ENCODE results near the gene GPBP1L1. TPM values are rescaled to one million over a fixed set of nuclear protein-coding genes. Genes with fewer than 3 reads are reported as not detected.

Gene GPBP1L1
- polyA plus RNA-seq, 1 donor (not counting 4 experiments of a cell fraction or from before 2014, with no cell fraction given): 64.1 TPM

DNA sequence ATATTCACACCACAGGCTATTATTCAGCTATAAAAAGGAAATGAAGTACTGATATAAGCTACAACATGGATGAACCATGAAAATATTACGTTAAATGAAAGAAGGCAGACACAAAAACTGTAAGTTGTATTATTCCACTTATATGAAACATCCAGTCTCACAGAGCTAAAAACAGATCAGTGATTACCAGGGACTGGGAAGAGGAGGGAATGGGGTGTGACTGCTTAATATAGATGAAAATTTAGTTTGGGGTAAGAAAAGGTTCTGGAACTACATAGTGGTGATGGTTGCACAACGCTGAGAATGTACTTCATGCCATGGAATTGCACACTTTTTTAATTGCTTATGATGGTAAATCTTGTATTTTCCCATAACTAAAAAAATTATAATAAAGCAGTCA, 19.5 kb downstream of the GPBP1L1 start:
- H3K36me3 ChIP-seq (ENCODE audit: control insufficient read depth in 2 of 2, extremely low read depth in 1 of 2, insufficient read depth in 2 of 2, low read length in 2 of 2): peaks cover 0 to 3% of the 10 kb centered on the region in 2 experiments
- no peaks in the 10 kb centered on the region for H3K4me1 ChIP-seq (ENCODE audit: control insufficient read depth, extremely low read depth, insufficient read depth, low read length)
- no peak overlapping the region for H3K4me3 ChIP-seq (ENCODE audit: control insufficient read depth in 2 of 3, extremely low read depth in 1 of 3, insufficient read depth in 2 of 3, low read depth in 1 of 3, low read length in 3 of 3)
- no peaks in the 10 kb centered on the region for H3K9me1 ChIP-seq (ENCODE audit: control insufficient read depth, extremely low read depth, insufficient read depth, low read length)
- H3K27ac ChIP-seq (ENCODE audit: control insufficient read depth, insufficient read depth, low read length): no peak overlapping the region
- no peak overlapping the region for H3K4me2 ChIP-seq (ENCODE audit: control insufficient read depth, extremely low read depth, insufficient read depth, low read depth, low read length)
- H3K79me2 ChIP-seq (ENCODE audit: control insufficient read depth, insufficient read depth, low read length): peaks cover 97% of the 10 kb centered on the region
- H2AFZ ChIP-seq (ENCODE audit: control insufficient read depth, low read length): no peak overlapping the region
- dilution Hi-C loops (cut with MboI; ENCODE audit: extremely low pct_ligation_motif_present, low sequenced_read_pairs): no loop called here
- H3K27me3 ChIP-seq (ENCODE audit: control insufficient read depth, extremely low read depth, insufficient read depth, low read length): no peaks in the 10 kb centered on the region
- peaks cover 24% of the 10 kb centered on the region for H4K20me1 ChIP-seq (ENCODE audit: control insufficient read depth, extremely low read depth, insufficient read depth, low read length)
- H3K9me3 ChIP-seq (ENCODE audit: control insufficient read depth, low read depth, low read length): no peaks in the 10 kb centered on the region
- H3K9ac ChIP-seq (ENCODE audit: control insufficient read depth, extremely low read depth, insufficient read depth, low read length): no peak overlapping the region
- DNase-seq (ENCODE audit: low read depth, low spot score): no peak
- TF ChIP-seq, protein P1, sequence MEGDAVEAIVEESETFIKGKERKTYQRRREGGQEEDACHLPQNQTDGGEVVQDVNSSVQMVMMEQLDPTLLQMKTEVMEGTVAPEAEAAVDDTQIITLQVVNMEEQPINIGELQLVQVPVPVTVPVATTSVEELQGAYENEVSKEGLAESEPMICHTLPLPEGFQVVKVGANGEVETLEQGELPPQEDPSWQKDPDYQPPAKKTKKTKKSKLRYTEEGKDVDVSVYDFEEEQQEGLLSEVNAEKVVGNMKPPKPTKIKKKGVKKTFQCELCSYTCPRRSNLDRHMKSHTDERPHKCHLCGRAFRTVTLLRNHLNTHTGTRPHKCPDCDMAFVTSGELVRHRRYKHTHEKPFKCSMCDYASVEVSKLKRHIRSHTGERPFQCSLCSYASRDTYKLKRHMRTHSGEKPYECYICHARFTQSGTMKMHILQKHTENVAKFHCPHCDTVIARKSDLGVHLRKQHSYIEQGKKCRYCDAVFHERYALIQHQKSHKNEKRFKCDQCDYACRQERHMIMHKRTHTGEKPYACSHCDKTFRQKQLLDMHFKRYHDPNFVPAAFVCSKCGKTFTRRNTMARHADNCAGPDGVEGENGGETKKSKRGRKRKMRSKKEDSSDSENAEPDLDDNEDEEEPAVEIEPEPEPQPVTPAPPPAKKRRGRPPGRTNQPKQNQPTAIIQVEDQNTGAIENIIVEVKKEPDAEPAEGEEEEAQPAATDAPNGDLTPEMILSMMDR (optimal IDR thresholded peaks at IDR 0.05 in 1 of 3, IDR thresholded peaks at IDR 0.05 in 1 of 3, conservative IDR thresholded peaks at IDR 0.05 in 1 of 3; ENCODE audit: extremely low read depth in 1 of 3, insufficient read depth in 2 of 3, low read length in 3 of 3): no peak
- no peak for TF ChIP-seq EZH2 (IDR thresholded peaks at IDR 0.05; ENCODE audit: low read length)
- no peak for FAIRE-seq

DNA sequence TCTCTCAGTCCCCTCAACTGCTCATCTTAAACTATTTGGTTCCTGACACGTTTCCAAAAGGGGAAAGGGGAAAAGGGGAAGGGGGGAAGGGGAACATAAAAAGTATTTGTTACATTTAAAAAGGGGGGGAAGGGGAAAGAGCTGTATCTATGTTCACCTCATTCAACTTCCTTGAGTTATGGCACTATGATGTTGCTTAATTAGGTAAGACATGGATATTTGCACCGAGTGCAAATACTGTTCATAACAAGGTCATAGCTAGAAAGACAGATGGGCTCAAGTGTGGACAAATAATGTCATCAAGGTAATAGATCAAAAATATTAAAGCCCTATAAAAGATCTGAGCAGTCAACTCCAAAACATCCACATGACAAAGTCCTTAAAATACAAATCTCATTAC, 26.0 kb downstream of the GPBP1L1 start:
- Histone ChIP-seq H2AFZ (ENCODE audit: control insufficient read depth, low read length) (no peak overlapping the region), H3K36me3 (ENCODE audit: control insufficient read depth in 2 of 2, extremely low read depth in 1 of 2, insufficient read depth in 2 of 2, low read length in 2 of 2) (peaks cover 20 to 30% of the 10 kb centered on the region in 2 experiments), H3K4me1 (ENCODE audit: control insufficient read depth, extremely low read depth, insufficient read depth, low read length) (peaks cover 3% of the 10 kb centered on the region), H3K27me3 (ENCODE audit: control insufficient read depth, extremely low read depth, insufficient read depth, low read length) (no peaks in the 10 kb centered on the region), H3K9me1 (ENCODE audit: control insufficient read depth, extremely low read depth, insufficient read depth, low read length) (no peaks in the 10 kb centered on the region), H3K27ac (ENCODE audit: control insufficient read depth, insufficient read depth, low read length) (no peak overlapping the region), H3K9ac (ENCODE audit: control insufficient read depth, extremely low read depth, insufficient read depth, low read length) (no peak overlapping the region), H3K4me2 (ENCODE audit: control insufficient read depth, extremely low read depth, insufficient read depth, low read depth, low read length) (no peak overlapping the region), H3K4me3 (ENCODE audit: control insufficient read depth in 2 of 3, extremely low read depth in 1 of 3, insufficient read depth in 2 of 3, low read depth in 1 of 3, low read length in 3 of 3) (no peak overlapping the region), H3K9me3 (ENCODE audit: control insufficient read depth, low read depth, low read length) (no peaks in the 10 kb centered on the region), H4K20me1 (ENCODE audit: control insufficient read depth, extremely low read depth, insufficient read depth, low read length) (peaks cover 8% of the 10 kb centered on the region), H3K79me2 (ENCODE audit: control insufficient read depth, insufficient read depth, low read length) (peaks cover 53% of the 10 kb centered on the region)
- TF ChIP-seq EZH2 (IDR thresholded peaks at IDR 0.05; ENCODE audit: low read length): no peak
- TF ChIP-seq, protein P1 (optimal IDR thresholded peaks at IDR 0.05 in 1 of 3, IDR thresholded peaks at IDR 0.05 in 1 of 3, conservative IDR thresholded peaks at IDR 0.05 in 1 of 3; ENCODE audit: extremely low read depth in 1 of 3, insufficient read depth in 2 of 3, low read length in 3 of 3): no peak
- DNase-seq (ENCODE audit: low read depth, low spot score) (no peak), FAIRE-seq (no peak)
- dilution Hi-C loops (cut with MboI; ENCODE audit: extremely low pct_ligation_motif_present, low sequenced_read_pairs): no loop called here
